Fibroblast of gingiva (primary cell): Measurements from ENCODE around the gene BRD1.

ENCODE experiments used
- DNase-seq: peaks from one replicate; pipeline ENCODE4 v3.0.0-alpha.2; 2011; ENCODE audit warnings: low read depth

BRD1 gene

DNA sequence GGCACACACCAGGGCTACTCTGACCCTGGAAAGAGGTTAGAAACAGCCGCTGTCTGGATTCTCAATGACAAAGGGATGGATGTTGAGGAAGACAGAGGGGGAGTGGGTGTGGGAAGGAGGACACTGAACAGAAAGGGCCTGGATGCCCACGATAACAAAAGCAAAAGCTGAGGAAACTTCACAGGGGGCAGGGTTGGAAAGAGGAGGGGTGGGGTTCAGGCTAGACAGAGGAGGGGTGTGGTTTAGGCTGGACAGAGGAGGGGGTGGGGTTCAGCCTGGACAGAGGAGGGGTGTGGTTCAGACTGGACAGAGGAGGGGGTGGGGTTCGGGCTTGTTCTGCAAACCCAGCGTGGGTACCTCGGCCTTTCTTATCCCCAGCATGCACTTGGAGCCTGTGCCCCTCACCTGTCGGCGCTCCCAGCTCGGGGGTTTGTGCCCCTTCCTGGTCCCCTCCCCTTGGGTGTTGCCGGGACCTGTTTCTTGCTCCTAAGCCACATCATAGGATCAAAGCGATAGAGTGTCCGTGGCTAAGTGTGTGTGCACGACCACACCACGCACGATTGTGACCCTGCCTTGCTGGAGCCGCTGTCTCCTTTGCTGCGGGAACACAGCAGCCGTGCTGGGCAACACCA, 75.6 kb downstream of the BRD1 start:
- DNase-seq, result no peak

DNA sequence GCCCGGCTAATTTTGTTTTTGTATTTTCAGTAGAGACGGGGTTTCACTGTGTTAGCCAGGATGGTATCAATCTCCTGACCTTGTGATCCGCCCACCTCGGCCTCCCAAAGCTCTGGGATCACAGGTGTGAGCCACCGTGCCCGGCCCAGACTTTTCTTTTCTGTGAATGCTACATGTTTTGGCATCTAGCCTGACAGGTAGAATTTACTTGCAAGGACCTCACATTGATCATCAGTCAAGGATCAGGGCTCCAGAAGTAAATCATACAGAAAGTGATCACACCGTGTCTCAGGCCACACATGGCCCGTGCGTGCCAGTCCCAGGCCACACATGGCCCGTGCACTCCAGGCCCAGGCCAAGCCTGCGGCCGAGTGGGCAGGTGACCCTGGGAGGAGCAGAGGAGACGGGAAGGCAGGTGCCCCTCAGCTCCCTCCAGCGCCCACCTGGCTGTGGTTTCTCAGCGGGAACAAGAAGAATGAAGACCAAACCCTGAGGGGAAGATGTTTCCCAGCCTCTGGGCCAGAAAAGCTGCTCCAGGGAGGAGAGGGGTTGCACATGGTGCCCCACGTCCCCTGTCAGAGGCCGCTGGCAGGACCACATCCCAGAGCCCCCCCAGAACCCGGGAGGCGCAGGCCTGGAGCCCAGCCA, 76.2 kb downstream of the BRD1 start:
- DNase-seq, result no peak

DNA sequence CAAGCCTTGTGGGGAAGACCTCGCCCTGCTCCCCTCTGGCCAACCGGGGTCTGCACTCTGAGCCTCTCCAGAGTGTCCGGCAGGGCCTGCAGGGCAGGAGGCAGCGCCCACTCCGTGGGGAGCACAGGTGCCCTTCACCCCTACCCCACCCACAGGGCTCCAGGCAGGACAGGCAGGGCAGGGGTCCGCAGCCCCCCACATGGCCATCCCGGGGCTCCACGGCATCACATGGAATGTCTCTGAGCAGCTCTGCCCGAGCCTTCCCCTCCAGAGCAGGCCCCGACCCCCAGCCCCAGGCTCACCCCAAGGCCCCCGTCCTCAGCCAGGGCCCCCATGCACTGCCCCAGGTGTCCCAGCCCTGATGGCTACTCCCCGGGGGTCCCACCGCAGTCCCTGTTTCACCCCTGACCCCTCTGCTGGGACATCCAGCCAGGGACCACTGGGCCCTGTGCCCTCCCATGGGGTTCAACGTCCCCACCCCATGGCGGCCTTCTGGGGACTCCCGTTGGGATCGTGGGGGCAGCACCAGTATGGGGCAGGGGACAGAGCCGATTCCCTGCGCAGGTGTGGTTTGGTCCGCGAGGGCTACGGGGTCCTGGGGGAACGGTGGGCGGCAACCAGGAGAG, 77.7 kb downstream of the BRD1 start:
- no peak for DNase-seq

DNA sequence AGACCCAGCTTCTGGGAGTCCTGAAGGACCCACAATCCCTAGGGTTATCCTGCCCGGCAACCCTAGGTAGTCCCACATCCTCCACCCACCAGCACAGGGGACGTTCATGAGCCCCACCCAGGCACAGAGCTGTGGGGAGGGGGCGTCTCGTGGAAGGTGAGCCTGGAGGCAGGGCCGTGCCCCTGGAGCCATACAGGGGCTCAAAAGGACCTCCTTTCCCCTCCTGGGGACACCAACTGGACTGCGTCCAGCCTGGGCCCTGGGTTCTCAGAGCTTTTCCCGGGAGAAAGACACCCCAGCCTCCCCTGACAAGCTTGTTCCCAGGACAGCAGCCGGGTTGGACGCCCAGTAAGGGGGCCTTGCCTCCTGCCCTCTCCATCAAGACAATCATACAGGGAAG, 78.4 kb downstream of the BRD1 start:
- DNase-seq, result no peak

DNA sequence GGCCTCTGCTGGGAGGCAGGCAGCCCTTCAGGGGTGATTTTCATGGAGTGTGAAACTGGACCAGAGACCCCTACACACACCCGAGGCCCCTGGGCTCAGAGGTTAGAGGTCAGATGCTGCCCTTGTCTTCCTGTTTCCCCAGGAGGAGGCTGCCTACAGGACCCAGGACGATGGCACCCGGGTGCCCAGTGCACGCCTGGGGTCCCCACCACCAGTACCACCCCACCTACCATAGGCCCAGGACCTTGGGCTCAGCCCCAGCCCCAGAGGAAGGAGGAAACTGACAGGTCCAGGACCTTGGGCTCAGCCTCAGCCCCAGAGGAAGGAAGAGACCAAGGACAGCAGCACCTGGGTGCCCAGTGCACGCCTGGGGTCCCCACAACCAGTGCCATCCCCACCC, 79.2 kb downstream of the BRD1 start:
- DNase-seq, result no peak

DNA sequence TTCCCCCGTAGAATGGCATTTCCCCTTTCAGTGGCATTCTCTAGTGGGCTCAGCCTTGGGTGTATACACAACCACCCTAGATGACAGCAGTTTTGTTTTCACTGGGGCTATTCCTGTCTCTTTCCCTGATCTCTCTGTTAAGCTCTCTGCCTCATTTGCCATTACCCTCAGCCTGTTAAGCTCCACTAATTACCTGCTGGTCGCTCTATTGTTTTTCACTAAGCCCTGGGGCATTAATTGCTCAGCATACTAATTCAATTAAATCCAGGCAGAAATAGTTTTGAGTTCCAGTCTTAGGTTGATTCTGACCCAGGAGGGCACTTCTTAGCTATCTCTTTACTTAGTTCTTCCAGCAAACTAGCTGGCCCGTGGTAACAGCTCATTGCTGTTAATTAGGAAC, 80.0 kb downstream of the BRD1 start:
- no peak for DNase-seq

DNA sequence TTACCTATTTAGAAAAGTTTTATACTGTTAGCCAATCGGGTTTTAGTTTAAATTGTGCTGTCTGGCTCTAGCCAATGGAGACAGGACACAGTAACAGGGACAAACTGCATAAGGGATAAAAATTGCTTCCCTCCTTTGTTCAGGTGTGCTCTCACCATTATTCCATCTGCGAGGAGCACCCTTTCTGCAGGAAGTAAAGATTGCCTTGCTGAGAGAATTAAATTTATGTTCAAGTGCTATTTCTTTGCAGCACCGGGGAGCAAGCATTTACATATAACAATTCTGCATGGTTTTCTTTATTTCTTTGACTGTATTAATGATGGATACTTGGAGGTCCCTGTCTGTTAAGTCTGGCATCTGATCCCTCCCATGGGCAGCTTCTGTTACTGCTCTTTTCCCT, 80.5 kb downstream of the BRD1 start:
- no peak for DNase-seq

DNA sequence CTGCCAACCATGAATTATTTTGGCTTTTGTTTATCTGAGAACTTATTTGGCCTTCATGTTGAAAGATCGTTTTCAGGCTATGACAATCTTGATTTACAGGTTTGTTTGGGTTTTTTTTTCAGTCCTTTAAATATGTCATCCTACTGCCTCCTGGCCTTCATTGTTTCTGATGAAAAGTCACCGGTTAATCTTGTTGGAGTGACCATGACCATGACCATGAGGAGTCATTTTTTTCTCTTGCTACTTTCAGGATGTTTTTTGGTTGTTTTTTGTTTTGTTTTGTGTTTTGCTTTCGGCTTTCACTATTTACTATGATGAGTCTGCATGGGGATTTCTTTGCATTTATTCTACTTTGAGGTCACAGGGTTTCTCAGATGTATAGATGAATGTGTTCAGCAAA, 81.6 kb downstream of the BRD1 start:
- DNase-seq, result no peak

DNA sequence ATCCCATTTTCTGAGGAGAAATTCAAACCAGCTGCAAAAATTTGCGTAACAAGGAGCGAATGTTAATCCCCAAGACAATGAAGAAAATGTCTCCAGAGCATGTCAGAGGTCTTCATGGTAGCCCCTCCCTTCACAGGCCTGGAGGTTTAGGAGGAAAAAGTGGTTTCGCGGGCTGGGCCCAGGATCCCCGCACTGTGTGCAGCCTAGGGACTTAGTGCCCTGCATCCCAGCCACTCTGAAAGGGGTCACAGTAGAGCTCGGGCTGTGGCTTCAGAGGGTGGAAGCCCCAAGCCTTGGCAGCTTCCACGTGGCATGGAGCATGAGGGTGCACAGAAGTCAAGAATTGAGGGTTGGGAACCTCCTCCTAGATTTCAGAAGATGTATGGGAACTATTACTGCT, 87.4 kb downstream of the BRD1 start:
- no peak for DNase-seq

DNA sequence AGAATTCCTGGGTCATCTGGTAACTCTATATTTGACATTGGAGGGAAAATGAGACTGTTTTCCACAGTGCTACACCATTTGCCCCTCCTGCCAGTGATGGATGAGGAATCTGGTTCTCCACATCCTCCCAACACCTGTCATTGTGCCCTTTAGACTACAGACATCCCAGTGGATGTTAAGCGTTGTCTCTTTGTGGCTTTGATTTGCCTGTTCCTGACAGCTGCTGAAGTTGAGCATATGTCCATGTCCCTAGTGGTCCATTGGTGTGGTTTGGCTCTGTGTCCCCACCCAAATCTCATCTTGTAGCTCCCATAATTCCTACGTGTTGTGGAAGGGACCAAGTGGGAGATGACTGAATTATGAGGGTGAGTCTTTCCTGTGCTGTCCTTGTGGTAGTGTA, 88.5 kb downstream of the BRD1 start:
- DNase-seq, result no peak

DNA sequence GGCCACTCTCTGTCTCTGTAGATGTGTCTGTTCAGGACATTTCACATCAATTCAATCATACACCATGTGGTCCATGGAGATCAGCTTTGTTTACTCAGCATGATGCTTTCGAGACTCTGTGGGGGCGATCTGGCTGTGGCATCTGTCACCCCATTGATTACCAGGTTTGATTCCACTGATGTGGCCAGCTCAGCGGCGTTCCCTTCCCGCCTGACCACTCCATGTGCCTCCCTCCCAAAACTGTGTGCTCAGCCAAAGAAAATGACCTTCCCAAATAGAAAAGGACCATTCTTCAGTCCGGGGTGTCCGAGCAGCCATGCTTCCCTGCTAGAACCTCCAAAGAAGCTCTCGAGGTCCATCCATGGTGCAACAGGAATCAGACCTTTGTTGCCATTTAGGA, 89.1 kb downstream of the BRD1 start:
- DNase-seq, result no peak

DNA sequence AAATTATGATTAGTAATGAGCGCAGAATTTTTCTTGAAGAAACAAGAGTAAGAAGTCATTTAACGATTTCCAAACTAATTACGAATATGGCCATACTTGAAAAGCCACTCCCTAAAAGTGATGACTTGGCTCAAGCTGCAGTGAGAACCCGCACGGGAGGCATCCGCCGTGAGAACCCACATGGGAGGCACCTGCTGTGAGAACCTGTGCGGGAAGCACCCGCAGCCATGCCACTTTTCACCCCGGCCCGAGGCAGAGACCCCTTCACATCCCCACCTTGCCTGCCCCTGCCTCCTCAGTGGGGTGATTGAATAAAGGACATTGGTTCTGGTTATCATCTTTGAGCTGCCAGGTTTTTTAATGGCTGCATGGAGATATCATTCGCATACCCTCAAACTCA, 89.7 kb downstream of the BRD1 start:
- DNase-seq, result no peak

DNA sequence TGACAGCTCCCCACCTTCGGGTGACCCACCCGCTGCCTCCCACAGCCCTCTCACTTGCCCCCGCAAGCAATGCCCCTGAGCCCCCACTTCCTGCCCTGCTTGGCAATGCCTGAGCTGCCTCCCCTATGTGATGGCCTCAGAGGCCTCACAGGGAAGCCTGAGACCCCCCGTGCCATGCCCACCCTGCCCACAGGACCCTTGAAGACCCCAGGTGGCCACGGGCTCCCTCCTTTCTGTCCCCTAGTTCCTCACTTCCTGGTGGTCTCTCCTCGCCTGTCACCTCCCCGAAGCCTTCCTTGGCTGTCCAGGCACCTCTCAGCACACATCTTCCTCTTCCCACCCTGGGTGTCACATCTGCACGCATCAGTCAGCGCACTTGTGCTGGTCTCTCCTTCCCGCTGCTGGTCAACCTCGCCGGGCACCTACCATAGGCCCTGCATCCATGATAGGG, 90.5 kb downstream of the BRD1 start:
- no peak for DNase-seq

DNA sequence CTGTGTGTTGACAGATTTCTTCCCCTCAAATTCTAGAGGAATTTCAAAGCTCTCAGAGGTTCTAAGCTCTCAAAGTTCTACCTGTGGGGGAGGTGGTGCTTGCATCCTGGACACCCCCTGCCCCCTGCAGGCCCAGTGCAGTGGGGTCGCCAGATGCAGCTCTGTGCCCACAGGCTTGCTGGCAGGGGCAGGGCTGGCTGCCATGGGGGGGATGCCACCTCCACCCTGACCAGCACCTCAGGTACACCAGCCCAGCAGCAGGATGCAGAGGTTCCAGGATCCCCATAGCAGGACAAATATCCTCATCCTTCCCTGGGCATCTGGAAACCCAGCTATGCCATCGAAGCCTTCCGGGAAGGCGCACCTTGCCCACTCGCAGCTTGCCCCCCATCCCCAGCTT, 91.1 kb downstream of the BRD1 start:
- no peak for DNase-seq

DNA sequence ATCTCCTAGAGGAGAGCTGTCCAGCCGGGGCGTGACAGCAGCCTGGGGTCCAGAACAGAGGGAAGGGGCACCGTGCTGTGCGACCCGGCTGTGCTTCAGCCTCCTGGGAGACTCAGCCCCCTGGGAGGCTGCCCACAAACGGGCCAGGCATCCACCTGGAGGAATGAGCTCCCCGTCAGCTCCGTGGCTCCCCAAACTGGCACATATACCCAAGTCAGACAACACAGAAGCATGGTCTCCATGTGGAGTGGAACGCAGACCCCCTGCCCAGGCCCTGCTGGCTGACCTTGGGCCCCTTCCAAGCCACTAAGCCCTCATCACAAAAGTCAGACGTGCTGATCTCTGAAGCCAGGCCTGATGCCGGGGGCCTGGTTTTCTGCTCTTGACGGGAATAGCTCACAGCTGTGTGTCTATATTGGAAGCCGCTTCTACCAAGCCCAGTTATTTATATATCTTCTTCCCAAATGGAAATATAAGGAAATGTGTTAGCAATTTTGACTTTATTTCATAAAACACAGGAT, 91.7 kb downstream of the BRD1 start:
- no peak for DNase-seq

DNA sequence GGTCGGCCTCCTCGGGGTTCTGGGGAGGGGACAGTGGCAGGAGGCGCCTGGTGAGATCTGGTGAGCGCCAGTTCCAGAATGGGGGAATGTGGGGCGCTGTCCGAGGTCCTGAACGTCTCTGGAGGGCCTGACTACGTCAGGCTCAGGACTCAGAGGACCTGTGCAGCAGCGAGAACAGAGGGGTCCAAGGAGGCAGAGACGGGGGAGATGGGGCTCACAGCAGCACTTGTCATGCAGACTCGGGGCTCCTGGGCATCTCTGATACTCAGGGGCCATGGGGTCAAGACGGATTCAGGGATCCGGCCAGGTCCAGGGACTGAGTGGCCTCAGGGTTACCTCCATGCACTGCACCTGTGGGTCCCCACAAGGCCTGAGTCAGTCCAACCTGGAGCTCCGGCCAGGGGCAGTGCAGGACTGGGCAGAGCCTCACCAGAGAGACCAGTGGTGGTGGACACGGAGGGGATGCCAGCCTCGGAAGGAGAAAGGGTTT, 92.2 kb downstream of the BRD1 start:
- DNase-seq, result no peak

DNA sequence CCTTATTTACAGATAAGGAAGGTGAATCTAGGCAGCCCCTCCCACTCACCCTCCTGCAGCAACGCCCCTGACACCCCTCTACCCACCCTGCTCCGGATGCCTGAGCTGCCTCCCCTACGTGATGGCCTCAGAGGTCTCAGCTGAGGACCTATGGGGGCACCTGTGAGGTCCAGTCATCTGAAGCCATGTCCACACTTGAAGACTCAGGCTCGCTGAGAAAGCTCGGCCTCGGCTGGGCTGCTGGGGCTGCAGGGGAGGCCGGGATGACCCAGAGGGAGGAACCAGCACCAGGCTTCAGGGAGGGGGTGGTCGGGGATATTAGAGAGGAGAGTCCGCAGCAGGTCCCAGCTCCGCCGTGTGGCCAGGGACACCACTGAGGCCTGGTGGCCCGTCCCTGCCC, 92.8 kb downstream of the BRD1 start:
- DNase-seq, result no peak

DNA sequence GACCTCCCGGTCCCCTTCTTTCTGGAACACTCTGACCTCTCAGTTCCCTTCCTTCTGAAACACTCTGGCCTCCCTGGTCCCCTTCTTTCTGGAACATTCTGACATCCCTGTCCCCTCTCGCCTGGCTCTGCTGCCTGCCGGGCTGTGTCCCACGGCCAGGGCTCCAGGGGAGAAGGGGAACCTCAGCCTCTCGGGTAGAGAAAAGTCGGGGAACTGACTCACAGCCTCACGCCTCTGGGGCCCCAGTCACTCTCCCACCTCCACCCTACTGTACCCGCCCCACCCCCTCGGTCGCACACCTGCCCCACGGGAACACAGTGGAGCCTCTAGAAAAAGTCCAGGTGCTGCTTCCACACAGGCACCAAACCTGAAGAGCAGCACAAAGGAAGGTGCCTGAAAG, 93.3 kb downstream of the BRD1 start:
- DNase-seq, result no peak

DNA sequence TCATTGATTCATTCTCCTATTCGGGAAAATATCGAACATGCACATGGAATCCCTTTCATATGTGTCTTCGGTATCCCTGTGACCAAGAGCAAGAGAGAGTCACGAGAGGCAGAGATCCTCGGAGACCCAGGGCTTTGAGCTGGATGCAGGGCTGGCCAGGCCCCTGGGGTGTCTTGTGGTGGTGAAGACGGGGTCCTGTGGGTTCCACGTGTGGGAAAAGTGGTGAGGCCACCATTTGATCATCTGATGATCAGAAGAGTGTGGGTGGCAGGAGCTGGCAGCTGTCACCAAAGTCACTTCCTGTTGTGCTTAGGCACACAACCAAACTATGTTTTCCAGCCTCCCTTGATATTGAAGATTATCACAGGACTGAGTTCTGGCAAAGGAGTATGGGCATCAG, 94.0 kb downstream of the BRD1 start:
- DNase-seq, result no peak

DNA sequence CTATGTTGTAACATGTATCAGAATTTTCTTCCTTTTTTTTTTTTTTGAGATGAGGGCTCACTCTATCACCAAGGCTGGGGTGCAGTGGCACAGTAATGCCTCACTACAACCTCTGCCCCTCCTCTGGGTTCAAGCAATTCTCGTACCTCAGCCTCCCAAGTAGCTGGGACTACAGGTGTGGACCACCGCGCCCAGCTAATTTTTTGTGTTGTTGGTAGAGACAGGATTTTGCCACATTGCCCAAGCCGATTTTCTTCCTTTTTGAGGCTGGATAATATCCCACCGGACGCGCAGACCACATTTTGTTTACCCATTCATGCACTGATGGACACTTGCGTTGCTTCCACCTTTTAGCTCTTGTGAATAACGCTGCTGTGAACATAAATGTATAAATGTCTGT, 97.0 kb downstream of the BRD1 start:
- no peak for DNase-seq

DNA sequence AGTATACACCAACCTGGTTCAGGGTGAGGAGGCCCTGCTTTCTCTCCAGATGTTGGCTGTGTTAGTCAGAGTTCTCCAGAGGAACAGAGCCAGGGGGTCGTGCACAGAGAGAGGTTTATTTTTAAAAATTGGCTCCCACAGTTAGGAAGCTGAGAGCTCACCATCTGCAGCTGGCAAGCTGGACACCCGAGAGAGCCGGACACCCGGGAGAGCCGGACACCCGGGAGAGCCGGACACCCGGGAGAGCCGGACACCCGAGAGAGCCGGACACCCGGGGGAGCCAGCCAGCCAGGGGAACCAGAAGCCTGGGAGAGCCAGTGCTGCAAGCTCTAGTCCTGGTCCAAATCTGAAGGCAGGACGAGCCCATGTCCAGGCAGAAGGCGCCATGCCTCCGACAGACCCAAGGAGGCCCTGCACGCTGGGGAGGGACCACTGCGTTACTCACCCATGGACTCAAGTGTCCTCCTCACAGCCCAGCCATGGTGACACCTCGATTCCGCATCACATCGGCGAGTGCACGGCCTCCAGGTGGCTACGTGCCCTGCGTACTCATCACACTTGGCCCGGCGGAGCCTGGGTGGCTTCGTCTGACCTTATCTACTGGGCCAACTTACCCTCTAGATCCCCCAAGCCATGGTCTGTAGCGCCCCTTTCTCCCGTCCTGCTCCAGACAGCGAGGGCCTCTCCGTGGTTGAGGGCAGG, 99.0 kb downstream of the BRD1 start:
- no peak for DNase-seq

DNA sequence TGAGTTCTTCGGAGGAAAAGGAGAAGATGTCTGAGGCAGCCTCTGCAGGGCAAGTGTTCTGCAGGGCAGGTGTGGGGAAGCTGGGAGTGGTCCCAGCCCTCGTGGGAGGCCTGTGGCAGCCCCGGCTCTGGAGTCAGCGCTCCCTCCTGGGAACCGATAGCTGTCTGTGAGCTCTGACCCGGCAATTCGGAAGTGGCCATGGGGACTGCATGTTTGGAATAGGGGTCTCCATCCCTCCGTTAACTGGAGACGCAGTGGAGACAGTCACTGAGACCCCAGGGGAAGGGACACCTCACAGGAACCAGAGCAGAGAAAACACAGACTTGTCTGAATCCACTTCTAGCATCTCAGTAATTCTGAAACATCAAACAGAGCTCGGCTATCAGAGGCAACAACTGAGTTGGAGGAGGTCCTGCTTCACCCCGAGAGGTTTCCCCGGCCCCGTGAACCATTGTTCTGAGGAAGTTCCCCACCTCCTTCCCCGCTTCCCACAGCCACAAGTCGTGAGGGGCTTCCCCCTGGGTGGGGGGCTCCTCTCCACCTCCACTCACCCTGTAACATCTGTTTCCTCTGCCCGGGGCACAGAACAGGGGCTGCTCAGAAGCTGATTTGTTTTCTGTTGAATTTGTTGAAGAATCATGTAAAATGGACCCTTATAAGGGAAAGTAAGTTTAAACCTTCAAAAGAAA, 99.6 kb downstream of the BRD1 start:
- no peak for DNase-seq
